HEK293T (cell line): Measurements from ENCODE around the gene EXOC3L4.

Experiments
- CTCF ChIA-PET: fragments of 350-600 bp; formaldehyde crosslinking; extraction: SDS; loops from one replicate; lab custom pipeline; 2021; ENCODE audit warnings: antibody characterized with exemption, inconsistent platforms; lab: Yijun Ruan, JAX
- POLR2A ChIA-PET: fragments of 350-600 bp; formaldehyde crosslinking; extraction: SDS; loops from one replicate; lab custom pipeline; 2020; ENCODE audit warnings: antibody characterized with exemption, inconsistent platforms; lab: Yijun Ruan, JAX
- DNase-seq: peaks from one replicate; pipeline ENCODE4 v3.0.0; 2012; ENCODE audit warnings: mixed read lengths; ENCODE audit errors: extremely low spot score
- ARNT ChIP-seq: fragments of 450-650 bp; IDR thresholded peaks from 2 replicates; pipeline ENCODE4 v1.6.1; 2017; ENCODE audit warnings: mild to moderate bottlenecking
- BHLHE40 ChIP-seq: fragments of 450-650 bp; IDR thresholded peaks from 2 replicates; pipeline ENCODE4 v1.6.1; 2016; ENCODE audit warnings: mild to moderate bottlenecking, moderate library complexity, borderline replicate concordance
- CTBP1 ChIP-seq: fragments of 450-650 bp; IDR thresholded peaks from 2 replicates; pipeline ENCODE4 v1.6.1; 2016; ENCODE audit warnings: borderline replicate concordance
- ELF4 ChIP-seq: fragments of 450-650 bp; IDR thresholded peaks from 2 replicates; pipeline ENCODE4 v1.6.1; 2017; ENCODE audit warnings: antibody characterized with exemption
- FOXA1 ChIP-seq: fragments of 450-650 bp; IDR thresholded peaks from 2 replicates; pipeline ENCODE4 v1.6.1; 2016; ENCODE audit warnings: mild to moderate bottlenecking
- FOXK2 ChIP-seq: fragments of 450-650 bp; IDR thresholded peaks from 2 replicates; pipeline ENCODE4 v1.6.1; 2016; ENCODE audit warnings: mild to moderate bottlenecking
- FOXM1 ChIP-seq: fragments of 450-650 bp; IDR thresholded peaks from 2 replicates; pipeline ENCODE4 v1.6.1; 2017; ENCODE audit warnings: mild to moderate bottlenecking, borderline replicate concordance
- HDGF ChIP-seq: fragments of 450-650 bp; IDR thresholded peaks from 2 replicates; pipeline ENCODE4 v1.6.1; 2017; ENCODE audit warnings: antibody characterized with exemption, borderline replicate concordance
- L3MBTL2 ChIP-seq: fragments of 450-650 bp; conservative IDR thresholded peaks from 2 replicates; pipeline ENCODE4 v1.6.1; 2016; ENCODE audit warnings: mild to moderate bottlenecking
- LEF1 ChIP-seq: fragments of 450-650 bp; IDR thresholded peaks from 2 replicates; pipeline ENCODE4 v1.6.1; 2017; ENCODE audit warnings: mild to moderate bottlenecking, borderline replicate concordance
- NFRKB ChIP-seq: fragments of 450-650 bp; IDR thresholded peaks from 2 replicates; pipeline ENCODE4 v1.6.1; 2016; ENCODE audit warnings: mild to moderate bottlenecking, moderate library complexity
- SP1 ChIP-seq: fragments of 450-650 bp; IDR thresholded peaks from 2 replicates; pipeline ENCODE4 v1.6.1; 2017
- SUZ12 ChIP-seq: fragments of 450-650 bp; IDR thresholded peaks from 2 replicates; pipeline ENCODE4 v1.6.1; 2016; ENCODE audit warnings: mild to moderate bottlenecking
- TARDBP ChIP-seq: fragments of 450-650 bp; IDR thresholded peaks from 2 replicates; pipeline ENCODE4 v1.6.1; 2016
- ZNF384 ChIP-seq: fragments of 450-650 bp; IDR thresholded peaks from 2 replicates; pipeline ENCODE4 v1.6.1; 2016
- TF ChIP-seq, protein P1 (sequence below): fragments of 450-650 bp; IDR thresholded peaks from 2 replicates; pipeline ENCODE4 v1.6.1; 2016

Gene EXOC3L4

DNA sequence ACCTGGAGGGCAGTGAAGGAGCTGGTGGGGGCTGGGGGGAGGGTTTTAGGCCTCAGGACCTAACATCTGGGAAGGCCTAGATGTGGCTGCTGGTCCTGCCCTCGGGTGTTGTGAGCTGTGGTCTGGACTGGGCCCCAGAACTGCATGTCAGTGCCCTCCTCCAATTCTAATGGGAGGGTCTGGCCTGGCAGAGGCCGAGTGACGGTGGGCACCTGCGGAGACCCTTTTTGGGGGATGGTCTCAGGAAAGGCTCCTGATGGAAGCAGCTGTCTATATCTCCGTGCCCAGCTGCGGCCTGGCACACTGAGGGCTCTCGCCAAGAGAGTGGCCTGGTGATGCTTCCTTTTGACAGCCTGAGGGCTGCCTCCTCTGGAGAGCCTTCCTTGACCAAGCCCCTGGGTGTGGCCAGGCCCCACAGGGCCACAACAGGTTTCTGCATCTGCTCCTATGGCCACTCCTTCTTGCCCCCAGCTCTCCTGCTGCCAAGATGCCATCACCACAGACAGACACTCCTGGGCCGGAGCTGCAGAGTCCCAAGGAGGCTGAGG lies 5.3 kb downstream of the EXOC3L4 start:
- POLR2A ChIA-PET: no interaction called here
- CTCF ChIA-PET: interaction anchor here (1.4 to 2.0 kb wide), 2 partner anchors 26 to 291 kb away, joined by 3 to 7 read pairs; no protein-coding TSS in a partner anchor
- DNase-seq: no peak
- TF ChIP-seq L3MBTL2 (no peak), SUZ12 (no peak), TARDBP (no peak), FOXA1 (no peak), FOXM1 (no peak), NFRKB (no peak), ZNF384 (no peak), HDGF (no peak), ARNT (no peak), SP1 (no peak), ELF4 (no peak), CTBP1 (no peak), FOXK2 (no peak), LEF1 (no peak), BHLHE40 (no peak)
- TF ChIP-seq, protein P1, sequence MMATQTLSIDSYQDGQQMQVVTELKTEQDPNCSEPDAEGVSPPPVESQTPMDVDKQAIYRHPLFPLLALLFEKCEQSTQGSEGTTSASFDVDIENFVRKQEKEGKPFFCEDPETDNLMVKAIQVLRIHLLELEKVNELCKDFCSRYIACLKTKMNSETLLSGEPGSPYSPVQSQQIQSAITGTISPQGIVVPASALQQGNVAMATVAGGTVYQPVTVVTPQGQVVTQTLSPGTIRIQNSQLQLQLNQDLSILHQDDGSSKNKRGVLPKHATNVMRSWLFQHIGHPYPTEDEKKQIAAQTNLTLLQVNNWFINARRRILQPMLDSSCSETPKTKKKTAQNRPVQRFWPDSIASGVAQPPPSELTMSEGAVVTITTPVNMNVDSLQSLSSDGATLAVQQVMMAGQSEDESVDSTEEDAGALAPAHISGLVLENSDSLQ: no peak

DNA sequence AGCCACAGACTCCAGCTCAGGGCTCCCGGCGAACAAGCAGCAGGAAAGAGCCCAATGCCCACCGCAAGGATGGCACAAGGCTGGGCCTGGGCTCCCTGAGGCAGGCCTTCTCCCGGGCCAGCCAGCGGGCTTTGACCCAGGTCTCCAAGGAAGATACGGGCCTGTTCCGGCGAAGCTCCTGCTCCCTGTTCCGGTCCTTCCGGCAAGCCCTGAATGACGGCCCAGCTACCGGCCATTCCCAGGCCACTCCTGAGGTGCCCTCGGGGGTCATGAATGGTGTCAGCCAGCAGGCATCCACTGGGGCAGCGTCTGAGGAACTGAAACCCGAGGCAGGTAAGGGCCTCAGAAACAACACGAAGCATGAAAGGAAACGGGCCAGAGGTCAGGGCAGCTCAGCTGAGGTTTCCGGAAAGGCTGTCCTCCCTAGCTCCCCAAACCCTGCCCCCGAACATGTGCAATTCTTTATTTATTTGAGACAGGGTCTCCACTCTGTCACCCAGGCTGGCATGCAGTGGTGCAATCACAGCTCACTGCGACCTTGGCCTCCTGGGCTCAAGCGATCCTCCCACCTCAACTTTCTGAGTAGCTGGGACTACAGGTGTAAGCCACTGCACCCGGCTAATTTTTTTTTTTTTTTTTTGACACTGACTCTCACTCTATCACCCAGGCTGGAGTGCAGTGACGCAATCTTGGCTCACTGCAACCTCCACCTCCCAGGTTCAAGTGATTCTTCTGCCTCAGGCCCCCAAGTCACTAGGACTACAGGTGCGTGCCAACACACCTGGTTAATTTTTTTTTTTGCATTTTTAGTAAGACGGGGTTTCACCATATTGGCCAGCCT lies 6.0 kb downstream of the EXOC3L4 start:
- no peak for TF ChIP-seq FOXM1
- TF ChIP-seq LEF1: no peak
- TF ChIP-seq HDGF: no peak
- TF ChIP-seq NFRKB: no peak
- TF ChIP-seq ARNT: no peak
- TF ChIP-seq, protein P1: no peak
- TF ChIP-seq ELF4: no peak
- DNase-seq: no peak
- ChIA-PET CTCF (interaction anchor here (0.7 to 2.0 kb wide), 2 partner anchors 26 to 300 kb away, joined by 5 to 7 read pairs; no protein-coding TSS in a partner anchor), POLR2A (no interaction called here)

DNA sequence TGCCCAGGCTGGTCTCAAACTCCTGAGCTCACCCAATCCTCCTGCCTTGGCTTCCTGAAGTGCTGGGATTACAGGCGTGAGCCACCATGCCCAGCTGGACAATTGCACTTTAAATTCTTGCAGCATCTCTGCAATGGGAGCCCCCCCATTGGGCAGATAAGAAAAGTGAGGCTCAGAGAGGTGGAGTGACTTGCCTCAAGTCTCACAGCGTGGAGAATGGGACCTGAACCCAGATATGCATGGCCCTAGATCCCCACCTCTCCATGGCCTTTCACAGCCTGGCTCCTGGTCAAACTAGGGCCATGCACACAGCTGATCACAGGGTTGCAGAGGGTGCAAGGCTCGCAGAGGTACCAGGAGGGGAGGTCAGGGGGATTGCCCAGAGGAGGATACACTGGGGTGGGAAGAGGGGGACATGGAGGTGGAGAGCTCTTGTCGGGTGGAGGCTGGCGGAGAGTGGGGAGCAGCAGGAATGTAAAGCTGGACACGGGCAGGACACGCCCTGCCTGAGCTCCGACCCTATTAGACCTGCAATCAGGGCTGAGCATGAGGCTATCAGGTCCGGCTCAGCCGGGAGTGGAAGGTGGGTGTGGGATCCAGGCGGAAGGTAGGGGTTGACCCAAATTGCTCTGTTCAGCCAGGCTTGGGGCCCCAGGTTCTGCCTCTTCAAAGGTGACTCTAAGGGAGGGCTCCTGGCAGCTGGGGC lies 6.9 kb downstream of the EXOC3L4 start:
- TF ChIP-seq TARDBP (no peak), SUZ12 (no peak), ARNT (no peak)
- POLR2A ChIA-PET: no interaction called here
- CTCF ChIA-PET: no interaction called here
- DNase-seq: no peak

DNA sequence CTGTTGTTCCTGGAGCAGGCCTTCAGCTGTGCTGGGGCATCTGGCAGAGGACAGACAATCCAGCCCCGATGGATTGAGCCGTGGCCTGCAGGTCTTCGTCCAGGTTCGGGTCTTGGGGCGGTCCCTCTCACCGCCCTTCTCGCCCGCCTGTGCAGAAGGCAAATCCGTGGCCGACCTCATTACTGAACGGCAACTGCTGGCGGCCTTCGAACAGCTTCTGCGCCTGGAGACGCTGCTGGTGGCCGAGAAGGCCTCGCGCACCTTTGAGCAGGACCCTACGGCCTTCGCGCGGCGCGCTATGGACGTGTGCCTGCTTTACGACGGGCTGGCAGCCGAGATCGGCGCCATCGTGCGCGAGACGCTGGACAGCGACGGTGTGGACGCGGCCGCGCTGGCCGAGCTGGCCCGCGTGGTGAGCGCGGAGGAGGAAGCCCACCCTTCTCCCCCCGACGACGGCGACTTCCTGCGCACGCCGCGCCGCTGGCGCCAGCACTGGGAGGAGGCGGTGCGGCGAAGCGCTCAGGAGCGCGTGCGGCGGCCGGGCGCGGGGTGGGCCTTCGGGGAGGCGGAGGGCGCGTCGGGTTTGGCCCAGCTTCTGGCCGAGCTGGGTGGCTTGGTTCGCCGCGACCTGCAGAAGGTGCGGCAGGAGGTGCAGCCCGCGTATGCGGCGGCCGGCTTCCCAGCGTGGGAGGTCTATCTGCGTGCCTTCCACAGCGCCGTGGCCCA lies 7.6 kb downstream of the EXOC3L4 start:
- ChIA-PET POLR2A (no interaction called here), CTCF (no interaction called here)
- DNase-seq: no peak
- TF ChIP-seq ARNT: no peak
- no peak for TF ChIP-seq LEF1
- no peak for TF ChIP-seq L3MBTL2
- TF ChIP-seq ZNF384: no peak
- TF ChIP-seq SP1: no peak
- TF ChIP-seq FOXK2: no peak
- TF ChIP-seq, protein P1: no peak
- no peak for TF ChIP-seq ELF4
- TF ChIP-seq HDGF: no peak
- no peak for TF ChIP-seq BHLHE40
- TF ChIP-seq FOXM1: no peak
- TF ChIP-seq CTBP1: no peak
- no peak for TF ChIP-seq NFRKB

DNA sequence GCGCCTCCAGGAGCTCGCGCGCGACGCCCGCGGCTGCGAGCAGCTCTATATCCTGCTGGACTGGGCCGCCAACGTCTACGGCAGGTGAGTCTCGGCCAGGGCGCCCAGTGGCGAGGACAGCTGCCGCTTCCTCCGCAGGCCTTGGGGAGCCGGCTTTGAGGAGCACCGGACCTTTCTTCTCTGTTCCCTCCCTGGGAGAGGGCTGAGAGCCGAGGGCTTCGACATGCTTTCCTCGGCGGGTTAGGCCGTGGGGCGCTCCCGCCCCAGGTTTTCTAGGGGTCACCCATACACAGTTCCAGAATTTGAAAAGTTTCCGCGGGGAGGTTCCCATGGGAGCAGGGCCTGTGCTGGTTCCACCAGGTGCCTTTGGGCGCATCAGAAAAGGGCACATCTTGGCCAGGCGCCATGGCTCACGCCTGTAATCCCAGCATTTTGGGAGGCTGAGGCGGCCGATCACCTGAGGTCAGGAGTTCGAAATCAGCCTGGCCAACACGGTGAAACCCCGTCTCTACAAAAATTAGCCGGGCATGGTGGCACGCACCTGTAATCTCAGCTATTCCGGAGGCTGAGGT lies 8.2 kb downstream of the EXOC3L4 start:
- ChIA-PET POLR2A (no interaction called here), CTCF (interaction anchor here (4.3 kb wide), 1 partner anchor 189 kb away, joined by 36 read pairs; no protein-coding TSS in a partner anchor)
- TF ChIP-seq LEF1: no peak
- no peak for TF ChIP-seq CTBP1
- TF ChIP-seq SP1: no peak
- TF ChIP-seq ARNT: no peak
- TF ChIP-seq HDGF: no peak
- TF ChIP-seq FOXA1: no peak
- TF ChIP-seq ZNF384: no peak
- no peak for TF ChIP-seq SUZ12
- TF ChIP-seq FOXM1: no peak
- TF ChIP-seq, protein P1: no peak
- DNase-seq: no peak
